Right lobe of liver (tissue), 6 donors: ENCODE measurements around the gene HHLA2. TPM values are rescaled to one million over a fixed set of nuclear protein-coding genes. Genes with fewer than 3 reads are reported as not detected.

ENCODE experiments used
- ATAC-seq, 4 donors: fragments of 200-7000 bp; cut with Tn5 transposase; one replicate each; pipeline ENCODE4 v1.9.1; 2020; ENCODE audit warnings: mild to moderate bottlenecking in 4 of 4, moderate library complexity in 4 of 4
- DNase-seq, 3 donors: peaks; one replicate each; pipeline ENCODE4 v3.0.0-alpha.2; 2020
- H3K27ac ChIP-seq, 3 donors: fragments of 200-600 bp; one replicate each; pipeline ENCODE4 v1.8.0; 2022
- H3K27me3 ChIP-seq, 2 donors: fragments of 200-600 bp; one replicate each; pipeline ENCODE4 v1.8.0; 2022
- H3K36me3 ChIP-seq, 4 donors: fragments of 200-600 bp; sonication (generic) in 1 of 4; one replicate each; pipeline versions ENCODE4 v1.5.1 to v1.8.0; 2017 to 2022; ENCODE audit warnings: control low read depth in 1 of 4
- H3K4me1 ChIP-seq, 4 donors: fragments of 200-600 bp; sonication (generic) in 1 of 4; one replicate each; pipeline versions ENCODE4 v1.5.1 to v1.8.0; 2017 to 2022; ENCODE audit warnings: control low read depth in 1 of 4
- H3K4me3 ChIP-seq, 3 donors: fragments of 200-600 bp; one replicate each; pipeline ENCODE4 v1.8.0; 2022
- H3K9me3 ChIP-seq, 4 donors: fragments of 200-600 bp; sonication (generic) in 1 of 4; one replicate each; pipeline versions ENCODE4 v1.5.1 to v1.8.0; 2017 to 2022; ENCODE audit warnings: control low read depth in 1 of 4
- CTCF ChIP-seq, 4 donors: fragments of 200-600 bp in 3 of 4; fragments of 450-650 bp in 1 of 4; IDR thresholded peaks; one replicate each; pipeline versions ENCODE4 v1.5.1 to v1.8.0; 2016 to 2022; ENCODE audit warnings: antibody characterized with exemption in 4 of 4, mild to moderate bottlenecking in 2 of 4
- POLR2A ChIP-seq: fragments of 450-650 bp; IDR thresholded peaks from one replicate; pipeline ENCODE4 v1.6.1; 2017; ENCODE audit warnings: antibody characterized with exemption, mild to moderate bottlenecking
- WGBS: methylation state at CpG from one replicate; pipeline ENCODE4 v1.1.6; 2018; ENCODE audit warnings: low coverage, low lambda C conversion rate; ENCODE audit not compliant: insufficient coverage; ENCODE audit errors: missing lambda C conversion rate; 5-methylcytosine and 5-hydroxymethylcytosine counted together
- intact Hi-C, 2 donors: fragments of 100-400 bp; cut with DNase I; formaldehyde crosslinking; loops; one replicate each; pipeline versions ENCODE4 v1.11.2 to v1.14.1; 2022
- total RNA-seq, 6 experiments: library from RNA; depleted of rRNA in 2 of 6; stranded (reverse); fragments of >200 nt in 2 of 6; fragmentation: NEBNext Ultra II Directional in 3 of 6; extraction: Animal tissue kit (Norgen Biotek cat#: 25700) in 3 of 6; gene quantifications; one replicate each; pipeline versions ENCODE4 v1.1.0 to v1.2.4, GENCODE V29; 2016 to 2023
- donor health status: DM: no; HTN: yes; CAD: no.
- donor health status: DM: no; HTN: no; CAD: no.
- donor health status: DM: no; HTN: no; CAD: no.
- donor health status: DM: no; HTN: yes; CAD: no.
- donor health status: DM: no; HTN: yes; CAD: no.

HHLA2 gene
- total RNA-seq, 6 experiments from 2014 or later = not detected

DNA sequence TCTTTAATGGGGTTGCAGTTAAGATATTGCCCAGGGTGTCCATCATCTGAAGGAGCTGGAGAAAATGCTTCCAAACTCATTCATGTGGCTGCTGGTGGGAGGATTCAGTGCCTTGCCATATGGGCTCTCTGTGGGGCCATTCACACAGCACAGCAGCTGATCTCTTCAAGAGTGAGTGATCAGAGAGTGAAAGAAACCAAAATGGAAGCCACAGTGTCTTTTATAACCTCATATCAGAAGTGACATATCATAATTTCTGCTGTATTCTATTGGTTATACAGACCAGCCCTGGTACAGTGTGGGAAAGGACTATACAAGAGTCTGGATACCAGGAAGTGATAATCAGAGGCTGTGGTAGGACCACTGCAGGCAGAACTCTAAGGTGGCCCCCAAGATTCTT lies 33.6 kb downstream of the HHLA2 start:
- ATAC-seq (no peak), DNase-seq (no peak)
- Histone ChIP-seq H3K36me3 (no peaks in the 10 kb centered on the region), H3K27me3 (no peaks in the 10 kb centered on the region), H3K4me1 (no peaks in the 10 kb centered on the region), H3K4me3 (no peak overlapping the region), H3K9me3 (no peaks in the 10 kb centered on the region), H3K27ac (no peak overlapping the region)
- TF ChIP-seq CTCF (IDR thresholded peaks at IDR 0.05) (no peak), POLR2A (no peak)
- intact Hi-C loops = no loop called here

- no peaks in the 10 kb centered on the region for H3K9me3 ChIP-seq
- no peak overlapping the region for H3K27ac ChIP-seq
- no peak overlapping the region for H3K4me3 ChIP-seq
- H3K4me1 ChIP-seq = no peaks in the 10 kb centered on the region
- no peaks in the 10 kb centered on the region for H3K36me3 ChIP-seq
- intact Hi-C loops = no loop called here
- TF ChIP-seq POLR2A (no peak), CTCF (IDR thresholded peaks at IDR 0.05) (no peak)
- H3K27me3 ChIP-seq = no peaks in the 10 kb centered on the region
- WGBS = 71% methylated on average over 3 of the region's 3 CpGs
- ATAC-seq (no peak), DNase-seq (no peak)
Observed at GRCh38 chr3:108331792-108332191, 35.4 kb downstream of the HHLA2 start.

GRCh38 chr3:108333961-108334360 lies 37.6 kb downstream of the HHLA2 start:
- H3K9me3 ChIP-seq = no peaks in the 10 kb centered on the region
- no peak overlapping the region for H3K27ac ChIP-seq
- intact Hi-C loops = no loop called here
- H3K36me3 ChIP-seq = no peaks in the 10 kb centered on the region
- ATAC-seq = no peak
- no peak overlapping the region for H3K4me3 ChIP-seq
- 64% methylated on average over 1 of the region's 1 CpG for WGBS
- no peak for DNase-seq
- no peak for TF ChIP-seq POLR2A
- no peak for TF ChIP-seq CTCF (IDR thresholded peaks at IDR 0.05)
- peaks cover 0 to 2% (median 0%) of the 10 kb centered on the region in 4 donors for H3K4me1 ChIP-seq
- H3K27me3 ChIP-seq = no peaks in the 10 kb centered on the region

DNA sequence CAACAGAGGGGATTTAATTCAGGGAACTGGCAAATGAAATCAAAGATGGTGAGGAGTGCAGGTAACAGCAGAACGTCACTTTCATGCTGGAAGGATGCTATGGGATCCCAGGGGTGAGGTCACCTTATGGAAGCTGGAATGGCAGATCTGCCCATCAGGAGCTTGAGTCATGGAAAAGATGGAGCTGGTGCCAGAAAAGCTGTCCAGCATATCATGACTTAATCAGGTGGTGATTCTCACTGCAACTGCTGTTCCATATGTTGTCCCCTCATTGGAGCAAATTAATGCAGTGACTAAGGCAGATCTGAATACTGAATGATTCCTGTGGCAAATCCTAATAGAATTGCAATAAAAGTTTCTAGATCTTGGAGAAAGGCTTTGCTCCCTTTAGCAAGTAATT lies 38.4 kb downstream of the HHLA2 start:
- intact Hi-C loops = no loop called here
- DNase-seq (no peak), ATAC-seq (no peak)
- 83% methylated on average over 1 of the region's 1 CpG for WGBS
- TF ChIP-seq POLR2A (no peak), CTCF (IDR thresholded peaks at IDR 0.05) (no peak)
- Histone ChIP-seq H3K27ac (no peak overlapping the region), H3K4me1 (peaks cover 0 to 10% (median 0%) of the 10 kb centered on the region in 4 donors), H3K36me3 (no peaks in the 10 kb centered on the region), H3K4me3 (no peak overlapping the region), H3K27me3 (no peaks in the 10 kb centered on the region), H3K9me3 (no peaks in the 10 kb centered on the region)

DNA sequence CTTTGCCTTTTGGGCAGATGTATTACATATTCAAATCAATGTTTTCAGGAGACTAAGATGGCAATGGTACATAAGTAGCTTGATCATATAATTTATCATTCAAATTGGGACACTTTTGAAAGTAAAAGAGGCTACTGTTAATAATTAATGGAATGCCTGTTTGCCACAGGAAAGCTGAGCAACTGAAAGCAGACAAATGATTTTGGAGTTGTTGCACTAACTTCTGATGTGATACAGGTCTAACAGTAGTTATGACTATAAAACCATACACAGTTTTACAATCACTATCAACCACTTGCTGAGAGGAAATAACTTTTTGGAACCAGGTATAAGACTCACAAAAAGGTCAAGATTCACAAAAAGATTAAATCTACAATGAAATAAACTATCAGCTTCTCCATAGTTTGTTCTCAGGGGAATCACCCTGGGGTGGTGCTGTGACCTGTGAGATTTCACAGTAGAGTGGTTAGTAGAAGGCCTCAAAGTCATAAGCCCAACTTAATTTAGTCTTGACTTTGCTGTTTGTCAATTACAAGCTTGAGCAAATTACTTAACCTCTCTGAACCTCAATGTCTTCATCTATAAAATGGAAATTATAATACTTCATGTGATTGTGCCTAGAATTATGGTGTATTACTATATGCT lies 42.7 kb downstream of the HHLA2 start:
- intact Hi-C loops = no loop called here
- Histone ChIP-seq H3K4me1 (peaks cover 0 to 14% (median 0%) of the 10 kb centered on the region in 4 donors), H3K36me3 (no peaks in the 10 kb centered on the region), H3K27ac (no peak overlapping the region), H3K27me3 (no peaks in the 10 kb centered on the region), H3K4me3 (no peak overlapping the region), H3K9me3 (no peaks in the 10 kb centered on the region)
- DNase-seq = no peak
- ATAC-seq = peak; percentile 30 to 75 (median 50)
- no peak for TF ChIP-seq POLR2A
- TF ChIP-seq CTCF (IDR thresholded peaks at IDR 0.05) = no peak
